Effector CD4-positive, alpha-beta T cell (primary cell): ENCODE measurements around the gene NECTIN2.
"Not testable (repeated sequence)": the region's sequence is repeated elsewhere in the genome, so short reads cannot be mapped to it uniquely, and the experiment has no call there.

Experiments used
- DNase-seq: peaks from one replicate; pipeline ENCODE4 v3.0.0-alpha.2; 2020

Gene NECTIN2

DNA sequence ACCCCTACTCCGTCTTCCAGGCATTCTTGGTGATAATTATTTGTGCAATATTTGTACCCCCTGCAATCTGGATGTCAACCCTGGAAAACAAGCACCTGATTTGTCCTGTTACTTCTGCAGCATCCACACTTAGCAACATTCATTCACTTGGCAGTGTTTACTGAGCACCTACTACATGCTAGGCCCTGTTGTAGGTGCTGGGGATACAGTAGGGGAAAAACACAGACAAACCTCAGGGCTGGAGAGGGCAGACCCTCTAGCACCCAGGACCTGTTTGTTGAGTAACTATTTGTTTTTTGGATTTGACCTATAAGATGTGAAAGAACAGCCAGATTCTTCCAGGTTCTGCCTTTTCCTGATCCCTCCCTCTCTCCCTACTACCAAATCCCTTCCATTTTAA is 9.5 kb downstream of the NECTIN2 start:
- no peak for DNase-seq

DNA sequence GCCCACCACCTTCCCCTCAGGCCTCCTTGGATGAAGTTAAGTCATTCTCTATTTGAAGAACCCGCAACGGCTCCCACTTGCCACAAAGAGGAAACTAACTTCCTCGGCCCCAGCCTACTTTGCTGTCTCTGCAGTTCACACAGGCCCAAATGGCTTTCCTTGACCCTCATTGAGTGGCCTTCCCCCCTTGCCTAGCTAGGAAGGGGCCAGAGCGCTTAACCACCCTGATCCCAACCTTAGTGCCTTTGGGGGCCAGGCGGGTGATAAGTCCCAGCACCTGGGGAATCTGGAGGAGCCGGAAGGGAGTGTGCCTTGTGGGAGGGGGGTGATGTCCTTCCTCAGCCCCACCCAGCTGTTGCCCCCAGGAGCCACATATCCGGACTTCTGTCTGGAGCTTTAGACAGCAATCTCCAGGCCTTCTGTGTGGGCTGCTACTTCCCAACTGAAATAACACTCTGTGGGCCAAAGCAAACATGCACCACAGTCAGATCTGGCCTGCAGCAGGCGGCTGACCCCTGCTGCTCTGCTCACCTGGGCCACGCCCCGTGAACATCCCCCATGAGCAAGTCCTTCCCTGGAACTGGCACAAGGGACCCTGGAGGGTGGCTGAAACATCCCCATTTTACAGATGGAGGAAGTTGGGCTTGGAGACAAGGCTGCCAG is 10.5 kb downstream of the NECTIN2 start:
- no peak for DNase-seq

DNA sequence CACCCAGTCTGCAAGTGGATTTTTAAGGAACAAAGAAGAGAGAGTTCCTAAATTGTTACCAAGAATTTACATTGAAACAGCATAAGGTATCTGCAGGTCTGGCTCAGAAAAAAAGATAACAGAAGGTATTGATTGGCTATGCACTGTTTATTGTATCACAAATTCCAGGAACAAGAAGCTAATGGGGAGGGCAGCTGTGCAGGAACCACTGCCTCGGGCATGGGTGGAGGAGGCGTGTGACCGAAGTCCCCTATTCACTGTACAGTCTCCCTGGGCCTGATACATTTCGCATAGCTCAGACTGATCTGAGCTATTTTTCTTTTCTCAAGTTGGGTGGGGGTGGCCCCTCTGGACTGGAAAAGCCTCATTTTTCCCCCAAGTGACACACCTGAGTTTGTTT is 11.7 kb downstream of the NECTIN2 start:
- no peak for DNase-seq

DNA sequence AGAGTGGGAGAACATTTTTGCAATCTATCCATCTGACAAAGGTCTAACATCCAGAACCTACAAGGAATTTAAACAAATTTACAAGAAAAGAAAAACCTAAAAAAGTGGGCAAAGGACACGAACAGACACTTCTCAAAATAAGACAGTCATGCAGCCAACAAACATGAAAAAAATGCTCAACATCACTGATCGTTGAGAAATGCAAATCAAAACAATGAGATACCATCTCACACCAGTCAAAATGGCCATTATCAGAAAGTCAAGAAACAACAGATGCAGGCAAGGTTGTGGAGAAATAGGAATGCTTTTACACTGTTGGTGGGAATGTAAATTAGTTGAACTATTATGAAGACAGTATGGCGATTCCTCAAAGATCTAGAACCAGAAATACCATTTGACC is 15.5 kb downstream of the NECTIN2 start:
- DNase-seq, result not testable (repeated sequence)

DNA sequence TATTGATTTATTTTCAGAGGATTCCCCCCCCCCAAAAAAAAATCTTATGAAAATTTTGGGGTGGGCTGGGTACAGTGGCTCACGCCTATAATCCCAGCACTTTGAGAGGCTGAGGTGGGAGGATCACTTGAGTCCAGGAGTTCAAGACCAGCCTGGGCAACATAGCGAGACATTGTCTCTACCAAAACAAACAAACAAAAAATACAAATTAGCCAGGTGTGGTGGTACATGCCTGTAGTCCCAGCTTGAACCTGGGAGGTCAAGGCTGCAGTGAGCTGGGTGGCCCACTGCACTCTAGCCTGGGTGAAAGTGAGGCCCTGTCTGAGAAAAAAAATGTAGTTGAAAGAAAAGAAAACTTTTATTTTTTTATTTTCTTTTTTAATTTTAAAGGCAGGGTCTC is 17.9 kb downstream of the NECTIN2 start:
- DNase-seq, result no peak

DNA sequence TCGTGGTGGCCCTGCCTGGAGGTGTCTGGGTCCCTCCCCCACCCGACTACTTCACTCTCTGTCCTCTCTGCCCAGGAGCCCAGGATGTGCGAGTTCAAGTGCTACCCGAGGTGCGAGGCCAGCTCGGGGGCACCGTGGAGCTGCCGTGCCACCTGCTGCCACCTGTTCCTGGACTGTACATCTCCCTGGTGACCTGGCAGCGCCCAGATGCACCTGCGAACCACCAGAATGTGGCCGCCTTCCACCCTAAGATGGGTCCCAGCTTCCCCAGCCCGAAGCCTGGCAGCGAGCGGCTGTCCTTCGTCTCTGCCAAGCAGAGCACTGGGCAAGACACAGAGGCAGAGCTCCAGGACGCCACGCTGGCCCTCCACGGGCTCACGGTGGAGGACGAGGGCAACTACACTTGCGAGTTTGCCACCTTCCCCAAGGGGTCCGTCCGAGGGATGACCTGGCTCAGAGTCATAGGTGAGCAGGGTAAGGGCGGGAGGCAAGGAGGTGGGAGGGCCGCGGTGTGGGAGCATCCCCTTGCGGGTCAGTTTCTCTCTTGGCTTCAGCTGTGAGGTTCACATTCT is 19.2 kb downstream of the NECTIN2 start:
- DNase-seq, result no peak

DNA sequence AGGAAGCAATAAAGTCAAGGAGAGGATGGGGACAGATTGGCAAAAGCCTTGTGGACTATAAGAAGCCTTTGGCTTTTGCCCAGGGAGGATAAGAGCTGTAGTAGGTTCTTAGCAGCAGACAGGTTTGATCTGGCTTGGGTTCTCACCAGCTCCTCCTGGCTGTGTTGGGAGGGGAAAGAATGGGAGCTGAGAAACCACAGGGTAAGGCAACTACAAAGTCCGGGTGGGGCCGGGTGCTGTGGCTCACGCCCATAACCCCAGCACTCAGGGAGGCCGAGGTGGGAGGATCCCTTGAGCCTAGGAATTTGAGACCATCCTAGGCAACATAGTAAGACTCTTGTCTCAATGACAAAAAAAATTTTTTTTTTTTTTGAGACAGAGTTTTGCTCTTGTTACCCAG is 20.6 kb downstream of the NECTIN2 start:
- DNase-seq, result no peak

DNA sequence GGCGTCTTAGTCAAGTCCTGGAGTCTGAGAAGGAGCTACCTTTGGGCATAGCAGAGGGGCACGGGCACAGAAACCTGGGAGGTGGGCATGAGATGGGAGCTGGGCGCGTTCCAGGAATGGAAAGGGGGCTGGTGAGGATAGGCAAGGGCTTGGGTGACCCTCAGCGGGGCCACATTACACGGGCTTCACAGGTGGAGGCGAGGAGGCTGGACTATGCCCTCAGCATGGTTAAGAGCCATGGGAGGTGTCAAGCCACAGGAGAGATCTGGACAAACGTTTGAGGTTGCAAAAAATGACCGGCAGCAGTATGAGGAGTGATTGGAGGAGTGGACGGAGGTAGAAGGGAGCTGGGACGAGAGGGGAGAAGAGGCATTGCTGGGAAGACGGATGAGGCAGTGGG is 21.5 kb downstream of the NECTIN2 start:
- no peak for DNase-seq

DNA sequence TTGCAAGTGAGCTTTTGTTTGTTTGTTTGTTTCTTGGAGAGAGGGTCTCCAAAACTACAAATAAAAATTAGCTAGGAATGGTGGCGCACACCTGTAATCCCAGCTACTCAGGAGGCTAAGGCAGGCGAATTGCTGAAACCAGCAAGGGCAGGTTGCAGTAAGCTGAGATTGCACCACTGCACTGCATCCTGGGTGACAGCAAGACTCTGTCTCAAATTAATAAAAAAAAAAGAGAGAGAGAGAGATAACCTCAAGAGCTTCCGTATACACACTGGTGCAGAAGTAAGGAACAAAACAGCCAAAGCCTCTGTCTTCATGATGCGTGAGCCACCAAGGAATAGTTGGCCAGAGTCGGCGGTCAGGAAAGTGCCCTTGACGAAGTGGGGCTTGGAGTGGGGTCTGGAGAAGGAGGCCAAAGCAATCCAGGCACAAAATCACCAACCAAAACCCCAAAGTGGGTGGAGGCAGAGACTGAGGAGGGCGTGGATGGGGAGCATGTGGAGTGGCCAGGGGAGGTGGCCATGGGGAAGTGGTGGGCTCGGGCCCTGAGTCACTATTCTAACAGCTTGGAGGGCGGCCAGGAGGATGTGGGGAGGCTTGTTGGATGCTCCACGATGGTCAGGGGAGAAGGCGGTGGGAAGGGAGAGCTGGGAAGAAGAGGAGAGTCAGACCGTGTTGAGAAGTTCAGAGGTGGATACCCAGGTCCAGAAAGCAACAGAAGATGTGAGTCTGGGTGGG is 23.8 kb downstream of the NECTIN2 start:
- no peak for DNase-seq

DNA sequence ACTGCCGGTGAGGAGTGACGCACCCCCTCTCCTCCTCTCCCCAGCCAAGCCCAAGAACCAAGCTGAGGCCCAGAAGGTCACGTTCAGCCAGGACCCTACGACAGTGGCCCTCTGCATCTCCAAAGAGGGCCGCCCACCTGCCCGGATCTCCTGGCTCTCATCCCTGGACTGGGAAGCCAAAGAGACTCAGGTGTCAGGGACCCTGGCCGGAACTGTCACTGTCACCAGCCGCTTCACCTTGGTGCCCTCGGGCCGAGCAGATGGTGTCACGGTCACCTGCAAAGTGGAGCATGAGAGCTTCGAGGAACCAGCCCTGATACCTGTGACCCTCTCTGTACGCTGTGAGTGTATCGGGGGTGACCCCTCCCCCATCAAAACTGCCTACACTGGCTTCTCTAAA is 25.7 kb downstream of the NECTIN2 start:
- DNase-seq, result no peak

DNA sequence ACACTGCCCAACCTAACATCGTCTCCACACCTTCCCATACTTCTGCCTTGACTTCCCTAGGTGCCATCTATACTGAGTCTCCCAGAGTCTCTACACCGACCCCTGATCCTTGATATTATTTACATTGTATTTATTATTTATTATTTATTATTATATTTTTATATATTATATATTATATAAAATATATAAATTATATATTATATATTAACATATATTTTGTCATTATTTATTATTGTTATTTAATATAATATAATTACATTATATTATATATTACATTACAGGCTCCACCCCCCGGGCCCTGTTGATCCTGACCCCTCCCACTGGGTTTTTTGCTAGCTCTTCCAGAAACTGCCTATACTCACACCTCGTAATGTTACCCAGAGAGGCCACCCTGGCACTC is 26.6 kb downstream of the NECTIN2 start:
- no peak for DNase-seq

DNA sequence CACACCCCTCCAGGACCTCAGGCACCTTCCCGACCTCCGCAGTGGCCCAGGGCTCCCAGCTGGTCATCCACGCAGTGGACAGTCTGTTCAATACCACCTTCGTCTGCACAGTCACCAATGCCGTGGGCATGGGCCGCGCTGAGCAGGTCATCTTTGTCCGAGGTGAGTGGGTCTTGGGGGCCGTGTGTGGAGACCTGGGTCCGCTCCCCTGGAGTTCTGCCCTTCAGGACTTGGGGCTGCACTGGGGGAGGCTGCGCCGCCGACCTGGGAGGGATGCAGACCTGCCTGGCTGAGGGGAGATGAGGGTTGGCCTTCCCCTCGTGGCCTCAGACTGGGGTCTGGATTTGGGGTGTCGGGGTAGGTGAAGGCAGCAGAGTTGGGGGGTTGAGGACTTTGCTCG is 28.2 kb downstream of the NECTIN2 start:
- no peak for DNase-seq

DNA sequence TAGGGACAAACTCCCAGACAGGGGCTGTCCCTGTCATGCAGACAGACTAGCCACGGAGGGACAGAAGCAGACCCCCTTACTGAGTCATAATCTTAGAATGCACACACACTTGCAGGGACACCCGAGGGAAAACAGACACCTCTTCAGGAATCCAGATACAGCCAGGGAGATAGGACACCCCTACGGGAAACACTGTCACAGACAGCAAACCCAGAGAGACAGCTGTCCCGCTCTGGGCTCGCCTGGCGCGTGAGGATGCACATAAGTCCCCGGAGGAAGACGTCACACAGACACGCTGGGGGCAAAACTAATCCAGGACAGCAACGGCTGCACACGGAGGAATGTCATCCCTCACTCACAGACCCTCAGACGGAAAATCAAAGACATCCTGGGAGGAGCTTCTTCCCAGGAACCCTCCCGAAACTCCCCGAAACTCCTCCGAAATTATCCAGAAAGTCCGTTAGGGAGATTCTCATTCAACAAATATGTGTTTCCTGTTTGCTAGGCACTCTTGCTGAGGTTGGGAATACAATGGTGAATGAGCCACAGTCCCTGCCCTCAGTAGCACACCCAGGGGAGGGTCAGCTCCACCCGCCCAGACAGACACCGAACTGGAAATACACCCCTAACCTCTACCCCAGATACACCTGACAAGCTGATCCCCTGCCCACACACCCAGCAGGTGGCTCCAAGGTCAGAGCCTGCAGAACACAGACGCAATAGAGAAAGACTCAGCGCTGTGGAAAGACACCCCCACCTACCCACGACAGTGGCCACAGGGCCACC is 29.8 kb downstream of the NECTIN2 start:
- no peak for DNase-seq

DNA sequence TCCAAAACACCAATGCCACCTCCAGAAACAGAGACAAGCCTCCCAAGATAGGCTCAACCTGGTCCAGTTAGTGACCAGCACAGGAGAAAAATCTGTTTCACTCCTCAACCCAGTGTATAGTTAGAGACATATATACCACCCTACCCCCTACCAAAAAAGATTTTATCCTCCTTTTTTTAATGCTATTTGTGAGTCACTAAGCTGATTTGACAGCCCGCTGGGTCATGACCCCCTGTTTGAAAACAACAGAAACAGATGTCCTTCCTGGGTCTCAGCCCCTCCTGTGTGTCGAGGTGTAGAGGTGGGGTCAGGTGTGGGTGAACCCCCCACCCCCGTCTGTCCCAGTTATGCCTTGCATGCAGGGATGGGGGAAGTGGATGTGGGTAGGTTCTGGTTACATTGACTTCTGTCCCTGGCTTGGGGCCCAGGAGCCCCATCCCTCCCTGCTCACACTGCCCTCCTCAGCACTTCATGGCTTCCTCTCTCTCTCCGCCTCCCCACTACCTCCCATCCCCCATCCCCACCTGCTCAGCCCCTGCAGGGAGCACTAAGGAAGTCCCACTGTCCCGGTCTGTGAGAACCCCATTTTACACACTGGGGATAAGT is 30.9 kb downstream of the NECTIN2 start:
- no peak for DNase-seq

DNA sequence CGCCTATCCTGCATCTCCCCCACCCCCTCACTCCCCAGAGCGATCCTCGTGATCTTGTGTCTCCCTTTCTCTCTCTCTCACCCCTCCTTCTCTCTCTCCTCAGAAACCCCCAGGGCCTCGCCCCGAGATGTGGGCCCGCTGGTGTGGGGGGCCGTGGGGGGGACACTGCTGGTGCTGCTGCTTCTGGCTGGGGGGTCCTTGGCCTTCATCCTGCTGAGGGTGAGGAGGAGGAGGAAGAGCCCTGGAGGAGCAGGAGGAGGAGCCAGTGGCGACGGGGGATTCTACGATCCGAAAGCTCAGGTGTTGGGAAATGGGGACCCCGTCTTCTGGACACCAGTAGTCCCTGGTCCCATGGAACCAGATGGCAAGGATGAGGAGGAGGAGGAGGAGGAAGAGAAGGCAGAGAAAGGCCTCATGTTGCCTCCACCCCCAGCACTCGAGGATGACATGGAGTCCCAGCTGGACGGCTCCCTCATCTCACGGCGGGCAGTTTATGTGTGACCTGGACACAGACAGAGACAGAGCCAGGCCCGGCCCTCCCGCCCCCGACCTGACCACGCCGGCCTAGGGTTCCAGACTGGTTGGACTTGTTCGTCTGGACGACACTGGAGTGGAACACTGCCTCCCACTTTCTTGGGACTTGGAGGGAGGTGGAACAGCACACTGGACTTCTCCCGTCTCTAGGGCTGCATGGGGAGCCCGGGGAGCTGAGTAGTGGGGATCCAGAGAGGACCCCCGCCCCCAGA is 32.2 kb downstream of the NECTIN2 start:
- no peak for DNase-seq

DNA sequence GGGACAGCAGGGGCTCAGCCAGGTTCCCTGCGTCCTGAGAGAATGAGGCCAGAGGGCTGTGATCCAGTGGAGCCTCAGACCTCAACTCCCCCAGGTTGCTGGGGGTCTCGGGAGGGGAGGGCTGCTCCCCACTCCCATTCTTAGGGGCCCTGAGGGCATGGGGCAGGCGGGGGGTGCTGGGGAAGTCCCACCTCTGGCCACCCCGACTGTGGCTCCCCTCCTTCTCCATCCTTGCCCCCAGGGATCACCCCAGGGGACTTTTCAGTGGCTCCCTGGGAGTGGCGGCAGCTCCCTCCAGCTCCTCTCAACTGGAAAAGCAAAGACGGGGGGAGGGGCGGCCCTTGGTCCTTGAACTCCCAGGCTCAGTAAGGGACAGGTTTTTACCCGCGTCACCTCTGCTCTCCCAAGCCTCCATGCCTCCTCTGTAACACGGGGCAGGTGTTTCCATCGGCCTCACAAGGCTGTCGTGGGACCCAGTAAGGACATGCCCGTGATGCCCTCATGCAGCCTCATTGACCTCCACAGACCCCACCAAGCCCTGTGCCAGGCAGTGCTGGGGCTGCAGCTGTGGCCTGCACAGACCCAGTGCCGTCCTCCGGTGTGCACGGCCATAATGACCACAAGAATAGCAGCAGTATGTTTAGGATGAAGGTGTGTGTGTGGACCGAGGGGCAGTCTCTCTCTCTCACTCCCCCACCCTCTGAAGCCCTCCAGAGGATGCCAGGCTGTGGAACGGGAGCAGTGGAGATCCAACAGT is 33.4 kb downstream of the NECTIN2 start:
- no peak for DNase-seq

DNA sequence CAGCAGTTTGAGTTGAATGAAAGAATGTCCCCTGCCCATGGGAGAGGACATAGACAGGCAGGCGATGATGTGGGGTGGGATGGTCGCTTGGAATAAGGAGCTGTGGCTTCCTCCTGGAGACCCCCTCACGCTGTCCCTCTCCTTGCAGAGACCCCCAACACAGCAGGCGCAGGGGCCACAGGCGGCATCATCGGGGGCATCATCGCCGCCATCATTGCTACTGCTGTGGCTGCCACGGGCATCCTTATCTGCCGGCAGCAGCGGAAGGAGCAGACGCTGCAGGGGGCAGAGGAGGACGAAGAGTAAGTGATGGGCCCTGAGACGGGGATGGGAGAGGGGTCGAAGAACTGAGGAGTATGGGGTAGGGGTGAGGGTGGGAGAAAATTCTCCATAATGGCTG is 36.0 kb downstream of the NECTIN2 start:
- no peak for DNase-seq

DNA sequence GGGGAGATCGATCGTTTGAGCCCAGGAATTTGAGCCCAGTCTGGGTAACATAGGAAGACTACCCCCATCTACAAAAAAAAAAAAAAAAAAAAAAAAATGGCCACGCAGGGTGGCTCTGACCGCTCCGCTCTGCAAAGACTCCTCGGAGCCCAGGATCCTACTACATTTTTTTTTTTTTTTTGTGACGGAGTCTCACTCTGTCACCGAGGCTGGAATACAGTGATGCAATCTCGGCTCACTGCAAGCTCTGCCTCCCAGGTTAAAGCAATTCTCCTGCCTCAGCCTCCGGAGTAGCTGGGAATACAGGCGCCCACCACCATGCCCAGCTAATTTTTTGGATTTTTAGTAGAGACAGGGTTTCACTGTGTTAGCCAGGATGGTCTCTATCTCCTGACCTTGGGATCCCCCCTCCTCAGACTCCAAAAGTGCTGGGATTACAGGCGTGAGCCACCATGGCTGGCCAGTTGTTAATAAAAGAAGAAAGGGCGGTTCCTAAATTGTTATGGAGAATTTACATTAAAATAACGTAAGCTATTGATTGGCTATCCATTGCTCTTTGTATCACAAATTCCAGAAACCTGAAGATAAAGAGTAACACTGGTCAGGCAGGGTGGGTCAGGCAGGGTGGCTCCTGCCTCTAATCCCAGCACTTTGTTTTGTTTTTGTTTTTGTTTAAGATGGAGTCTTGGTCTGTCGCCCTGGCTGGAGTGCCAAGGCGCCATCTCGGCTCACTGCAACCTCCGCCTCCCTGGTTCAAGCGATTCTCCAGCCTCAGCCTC is 36.7 kb downstream of the NECTIN2 start:
- DNase-seq, result not testable (repeated sequence)

DNA sequence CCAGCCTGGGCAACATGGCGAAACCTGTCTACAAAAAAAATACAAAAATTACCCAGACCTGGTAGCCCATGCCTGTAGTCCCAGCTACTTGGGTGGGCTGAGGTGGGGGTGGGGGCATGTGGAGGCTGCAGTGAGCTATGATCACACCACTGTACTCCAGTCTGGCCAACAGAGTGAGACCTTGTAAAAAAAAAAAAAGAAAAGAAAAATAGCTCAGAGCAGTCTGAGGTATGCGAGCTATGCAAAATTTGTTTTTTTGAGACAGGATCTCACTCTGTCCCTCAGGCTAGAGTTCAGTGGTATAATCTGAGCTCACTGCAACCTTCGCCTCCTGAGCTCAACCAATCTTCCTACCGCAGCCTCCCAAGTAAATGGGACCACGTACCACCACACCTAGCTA is 37.8 kb downstream of the NECTIN2 start:
- no peak for DNase-seq

DNA sequence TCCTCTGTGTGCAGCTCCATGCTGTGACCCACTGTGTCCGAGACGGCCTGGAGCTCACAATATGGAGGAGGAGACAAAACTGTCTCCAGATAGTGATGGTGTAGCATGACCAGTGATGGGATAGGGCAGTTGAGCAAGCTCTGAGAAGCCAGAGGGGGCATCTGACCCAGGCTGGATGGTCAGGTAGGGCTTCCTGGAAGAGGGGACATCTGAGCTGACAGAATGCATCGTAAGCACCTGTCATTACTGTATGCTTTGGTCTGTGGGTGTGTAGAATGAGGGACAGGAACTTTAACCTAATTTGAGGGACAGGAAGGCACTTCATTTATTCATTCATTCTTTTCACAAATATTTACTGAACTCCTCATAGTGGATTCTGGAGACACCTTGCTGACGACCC is 38.5 kb downstream of the NECTIN2 start:
- no peak for DNase-seq

DNA sequence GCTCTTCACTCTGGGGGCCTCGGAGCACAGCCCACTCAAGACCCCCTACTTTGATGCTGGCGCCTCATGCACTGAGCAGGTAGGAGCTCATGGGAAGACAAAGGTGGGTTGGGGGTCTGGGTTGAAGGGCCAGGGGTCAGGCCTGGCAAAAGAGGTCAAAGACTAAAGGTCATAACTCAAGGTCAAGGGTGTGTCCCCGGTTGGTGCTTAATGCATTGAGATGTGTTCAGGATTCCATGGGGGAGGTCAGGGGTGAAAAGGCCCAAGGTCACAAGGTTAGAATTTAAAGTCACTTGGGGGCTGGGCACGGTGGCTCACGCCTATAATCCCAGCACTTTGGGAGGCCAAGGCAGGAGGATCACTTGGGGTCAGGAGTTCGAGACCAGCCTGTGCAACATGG is 40.0 kb downstream of the NECTIN2 start:
- no peak for DNase-seq
